PFSK-1 (cell line): Measurements from ENCODE around the gene PPP1R18.

Experiments used
- FOXP2 ChIP-seq: optimal IDR thresholded peaks from 2 replicates; pipeline ENCODE3; 2011; ENCODE audit warnings: borderline replicate concordance, control low read depth, inconsistent platforms; ENCODE audit not compliant: insufficient read depth; ENCODE audit errors: extremely low read length, extremely low read depth
- POLR2AphosphoS5 ChIP-seq: IDR thresholded peaks from 2 replicates; pipeline ENCODE4 v1.6.1; 2012; ENCODE audit warnings: low read depth, mild to moderate bottlenecking, control low read depth, low read length, moderate library complexity
- REST ChIP-seq, 2 experiments: IDR thresholded peaks; 2 replicates each; pipeline versions ENCODE4 v1.6.1 to v1.8.0; 2011 to 2012; ENCODE audit warnings: low read depth in 2 of 2, low read length in 2 of 2, control low read depth in 1 of 2, inconsistent platforms in 1 of 2, mild to moderate bottlenecking in 1 of 2, moderate library complexity in 1 of 2; ENCODE audit not compliant: insufficient read depth in 1 of 2
- SIN3A ChIP-seq: IDR thresholded peaks from 2 replicates; pipeline ENCODE4 v1.6.1; 2012; ENCODE audit warnings: mild to moderate bottlenecking, low read length, moderate library complexity, borderline replicate concordance; ENCODE audit not compliant: insufficient read depth
- TAF1 ChIP-seq: IDR thresholded peaks from 2 replicates; pipeline ENCODE4 v1.6.1; 2012; ENCODE audit warnings: low read length, control low read depth, borderline replicate concordance; ENCODE audit not compliant: insufficient read depth

Gene PPP1R18

GRCh38 chr6:30681766-30682142 lies 4.7 kb downstream of the PPP1R18 start:
- TF ChIP-seq SIN3A (no peak), FOXP2 (no peak), TAF1 (no peak), REST (IDR thresholded peaks at IDR 0.05; ENCODE audit: insufficient read depth in 1 of 2, low read depth in 2 of 2, low read length in 2 of 2) (no peak), POLR2AphosphoS5 (no peak)

- TF ChIP-seq POLR2AphosphoS5, result no peak
- no peak for TF ChIP-seq TAF1
- no peak for TF ChIP-seq REST (IDR thresholded peaks at IDR 0.05; ENCODE audit: insufficient read depth in 1 of 2, low read depth in 2 of 2, low read length in 2 of 2)
- no peak for TF ChIP-seq FOXP2
- no peak for TF ChIP-seq SIN3A
These were observed 6.5 kb downstream of the PPP1R18 start for GRCh38 chr6:30679765-30680535.

- TF ChIP-seq POLR2AphosphoS5 (no peak), FOXP2 (no peak), REST (IDR thresholded peaks at IDR 0.05; ENCODE audit: insufficient read depth in 1 of 2, low read depth in 2 of 2, low read length in 2 of 2) (no peak), SIN3A (no peak), TAF1 (no peak)
These were observed 7.3 kb downstream of the PPP1R18 start for GRCh38 chr6:30678964-30679726.

- TF ChIP-seq FOXP2 (no peak), REST (IDR thresholded peaks at IDR 0.05; ENCODE audit: insufficient read depth in 1 of 2, low read depth in 2 of 2, low read length in 2 of 2) (no peak), TAF1 (no peak), SIN3A (no peak), POLR2AphosphoS5 (no peak)
These were observed 9.7 kb downstream of the PPP1R18 start for GRCh38 chr6:30676660-30677285.
